Activated naive CD4-positive, alpha-beta T cell treated with anti-CD3 and anti-CD28 coated beads, Interleukin-2, amount 50 U/mL, for 72 hours (primary cell): ENCODE results near the gene FOXN4. TPM values are rescaled to one million over a fixed set of nuclear protein-coding genes. Genes with fewer than 3 reads are reported as not detected.

Source experiments
- ATAC-seq, 2 donors: fragments of 150-1000 bp; cut with Tn5 transposase; 2 replicates each; pipeline ENCODE4 v1.10.0; 2021; ENCODE audit warnings: mild to moderate bottlenecking in 2 of 2, moderate library complexity in 2 of 2
- DNase-seq, 2 donors: peaks; one replicate each; pipeline ENCODE4 v3.0.0; 2021 to 2022; ENCODE audit warnings: low spot score in 2 of 2
- H3K27ac Mint-ChIP-seq, 2 donors: one replicate each; pipeline ENCODE4 v1.8.0; 2022; ENCODE audit warnings: mild to moderate bottlenecking in 2 of 2, mixed read lengths in 2 of 2
- H3K36me3 Mint-ChIP-seq, 2 donors: one replicate each; pipeline ENCODE4 v1.8.0; 2022; ENCODE audit warnings: mixed read lengths in 2 of 2
- H3K9me3 Mint-ChIP-seq, 2 donors: one replicate each; pipeline ENCODE4 v1.8.0; 2022; ENCODE audit warnings: mixed read lengths in 2 of 2
- total RNA-seq, 2 donors: library from RNA; stranded (reverse); gene quantifications; one replicate each; pipeline ENCODE4 v1.2.3, GENCODE V29; 2022

Gene FOXN4
- total RNA-seq, 2 donors from 2014 or later, result not detected

- ATAC-seq (no peak), DNase-seq (no peak)
- Mint-ChIP-seq H3K36me3 (no peaks in the 10 kb centered on the region), H3K27ac (no peak overlapping the region), H3K9me3 (no peaks in the 10 kb centered on the region)
Measured at GRCh38 chr12:109291117-109291516, 18.0 kb downstream of the FOXN4 start.

DNA sequence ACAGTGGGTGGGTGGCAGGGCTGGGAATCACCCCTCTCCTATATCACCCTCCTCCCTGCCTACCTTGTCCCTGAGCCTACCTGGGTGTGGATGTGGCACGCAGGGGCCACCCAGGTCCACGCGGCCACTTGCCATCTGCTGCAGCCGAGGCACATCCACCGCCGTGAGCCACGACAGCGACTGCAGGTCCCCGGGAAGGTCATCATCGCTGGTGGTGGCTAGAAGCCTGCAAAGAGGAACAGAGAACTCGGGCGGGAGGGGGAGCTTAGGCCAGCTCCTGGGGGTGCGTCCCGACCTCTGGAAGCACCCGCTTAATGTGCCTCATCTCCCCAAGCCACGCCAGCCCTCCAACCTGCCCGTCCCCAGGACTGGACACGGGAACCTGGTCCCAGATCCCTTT, 19.0 kb downstream of the FOXN4 start:
- Mint-ChIP-seq H3K9me3 (no peaks in the 10 kb centered on the region), H3K27ac (no peak overlapping the region), H3K36me3 (no peaks in the 10 kb centered on the region)
- ATAC-seq (no peak), DNase-seq (no peak)

DNA sequence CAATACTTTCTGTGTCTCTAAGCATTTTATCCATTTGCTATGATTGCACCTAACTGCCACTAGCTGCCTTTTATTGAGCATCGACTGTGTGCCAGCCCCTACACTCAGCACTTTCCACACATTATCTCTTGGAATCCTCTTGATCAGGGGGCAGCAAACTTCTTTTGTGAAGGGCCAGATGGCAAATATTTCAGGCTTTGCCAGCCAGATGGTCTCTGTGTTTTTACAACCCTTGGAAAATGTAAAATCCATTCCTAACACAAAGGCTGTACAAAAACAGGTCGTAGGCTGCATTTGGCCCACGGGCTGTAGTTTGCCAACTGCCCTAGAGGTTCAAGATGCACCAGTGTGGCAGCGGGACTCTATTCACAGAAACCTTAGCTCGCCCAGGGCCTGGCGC, 19.5 kb downstream of the FOXN4 start:
- DNase-seq, result no peak
- no peak overlapping the region for H3K27ac Mint-ChIP-seq
- H3K9me3 Mint-ChIP-seq, result no peaks in the 10 kb centered on the region
- ATAC-seq, result no peak
- no peaks in the 10 kb centered on the region for H3K36me3 Mint-ChIP-seq

GRCh38 chr12:109289004-109289403, 20.1 kb downstream of the FOXN4 start:
- DNase-seq, result no peak

DNA sequence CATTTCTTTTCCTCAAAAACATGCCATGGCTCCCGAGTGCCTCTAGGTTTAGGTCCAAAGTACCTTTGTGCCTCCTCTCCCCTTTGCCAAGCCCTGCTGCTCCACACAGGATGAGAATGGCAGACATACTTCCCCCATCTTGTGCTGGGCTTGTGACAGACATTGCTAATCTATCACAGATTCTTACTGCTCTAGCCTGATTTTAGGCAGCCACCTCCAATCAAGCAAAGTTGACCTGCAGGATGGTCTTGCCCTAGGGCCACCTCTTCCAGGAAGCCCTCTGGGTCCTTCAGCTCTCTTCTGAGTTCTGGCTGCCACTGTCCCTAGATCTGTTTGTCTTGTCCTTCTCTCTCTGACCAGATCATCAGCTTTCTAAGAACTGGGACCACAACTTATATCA, 20.5 kb downstream of the FOXN4 start:
- no peaks in the 10 kb centered on the region for H3K9me3 Mint-ChIP-seq
- no peak for ATAC-seq
- no peaks in the 10 kb centered on the region for H3K36me3 Mint-ChIP-seq
- H3K27ac Mint-ChIP-seq, result no peak overlapping the region
- no peak for DNase-seq

More at GRCh38 chr12:109289004-109289403, 20.1 kb downstream of the FOXN4 start:
- Mint-ChIP-seq H3K9me3 (no peaks in the 10 kb centered on the region), H3K27ac (no peak overlapping the region), H3K36me3 (no peaks in the 10 kb centered on the region)
- no peak for ATAC-seq

DNA sequence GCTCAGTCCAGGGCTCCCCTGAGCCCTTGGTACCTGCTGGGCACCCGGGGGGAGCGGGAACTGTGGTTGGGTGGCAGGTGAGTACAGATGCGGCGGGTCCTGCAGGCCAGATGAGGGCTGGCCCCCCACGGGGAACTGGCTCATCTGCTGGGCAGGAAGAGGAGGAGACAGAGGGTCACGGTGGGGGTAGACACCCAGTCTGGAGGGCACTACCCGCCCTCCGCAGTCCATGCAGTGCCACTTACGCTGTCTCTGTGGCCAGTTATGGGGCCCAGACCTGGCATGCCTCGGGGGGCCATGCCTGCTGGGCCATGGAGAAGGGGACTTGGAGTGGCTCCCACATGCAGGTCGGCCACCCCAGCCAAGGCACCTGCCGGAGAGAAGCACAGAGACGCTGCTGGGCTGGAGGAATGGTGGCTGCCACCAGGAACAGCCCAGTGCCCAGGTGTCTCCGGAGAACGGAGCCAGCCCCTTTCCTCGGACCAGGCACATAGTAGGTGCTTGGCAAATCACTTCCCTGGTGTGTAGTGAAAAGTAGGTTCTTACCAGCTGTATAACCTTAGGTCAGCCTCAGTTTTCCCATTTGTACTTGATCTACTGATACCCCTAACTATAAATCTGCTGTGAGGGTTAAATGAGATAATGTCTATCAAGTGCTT, 21.1 kb downstream of the FOXN4 start:
- no peaks in the 10 kb centered on the region for H3K36me3 Mint-ChIP-seq
- H3K9me3 Mint-ChIP-seq, result no peaks in the 10 kb centered on the region
- ATAC-seq, result no peak
- H3K27ac Mint-ChIP-seq, result no peak overlapping the region
- no peak for DNase-seq

DNA sequence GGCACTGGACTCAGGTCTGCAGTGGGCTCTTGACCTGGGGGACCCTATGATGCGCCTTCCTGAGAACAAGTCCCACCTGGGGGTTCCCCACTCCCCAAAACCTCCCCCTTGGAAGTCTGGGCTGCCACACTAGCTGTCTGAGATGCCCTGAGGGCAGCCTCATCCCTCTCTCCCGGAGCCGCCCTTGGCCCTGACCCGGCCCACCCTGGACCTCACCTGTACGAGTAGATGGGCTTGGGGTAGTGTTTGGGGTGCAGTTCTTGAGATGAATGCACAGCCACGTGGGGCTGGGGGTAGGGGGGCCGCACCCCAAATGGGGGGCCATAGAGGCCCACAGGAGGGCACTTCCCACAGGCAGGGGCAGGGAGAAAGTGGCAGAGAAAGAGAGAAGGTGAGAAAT, 21.9 kb downstream of the FOXN4 start:
- Mint-ChIP-seq H3K36me3 (no peaks in the 10 kb centered on the region), H3K27ac (peak overlapping the region in 1 of 2 donors; percentile 44), H3K9me3 (no peaks in the 10 kb centered on the region)
- ATAC-seq (no peak), DNase-seq (no peak)

GRCh38 chr12:109286652-109287051, 22.4 kb downstream of the FOXN4 start:
- Mint-ChIP-seq H3K36me3 (no peaks in the 10 kb centered on the region), H3K9me3 (no peaks in the 10 kb centered on the region), H3K27ac (no peak overlapping the region)
- ATAC-seq (no peak), DNase-seq (no peak)

DNA sequence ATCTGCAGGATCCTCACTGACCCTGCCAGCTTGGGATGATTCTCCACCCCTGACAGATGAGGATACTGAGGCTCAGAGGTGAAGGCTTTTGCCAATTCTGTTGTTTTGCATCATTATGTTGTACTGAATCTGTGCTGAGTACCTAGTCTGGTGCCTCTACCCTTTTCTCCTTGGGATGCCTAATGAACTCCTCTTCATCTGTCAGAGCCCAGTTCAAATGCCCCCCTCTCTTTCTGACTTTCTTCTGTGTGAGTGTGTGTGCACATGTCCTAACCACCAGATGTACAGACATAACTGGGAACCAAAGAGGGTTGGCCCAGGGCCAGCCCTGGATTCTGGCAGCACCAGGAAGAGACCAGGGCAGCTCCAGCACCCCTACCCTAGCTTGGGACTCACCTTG, 22.8 kb downstream of the FOXN4 start:
- no peaks in the 10 kb centered on the region for H3K36me3 Mint-ChIP-seq
- H3K27ac Mint-ChIP-seq, result no peak overlapping the region
- no peaks in the 10 kb centered on the region for H3K9me3 Mint-ChIP-seq
- no peak for DNase-seq
- ATAC-seq, result no peak

- Mint-ChIP-seq H3K27ac (no peak overlapping the region), H3K36me3 (no peaks in the 10 kb centered on the region), H3K9me3 (no peaks in the 10 kb centered on the region)
- ATAC-seq (no peak), DNase-seq (no peak)
Measured at GRCh38 chr12:109284392-109284791, 24.7 kb downstream of the FOXN4 start.

DNA sequence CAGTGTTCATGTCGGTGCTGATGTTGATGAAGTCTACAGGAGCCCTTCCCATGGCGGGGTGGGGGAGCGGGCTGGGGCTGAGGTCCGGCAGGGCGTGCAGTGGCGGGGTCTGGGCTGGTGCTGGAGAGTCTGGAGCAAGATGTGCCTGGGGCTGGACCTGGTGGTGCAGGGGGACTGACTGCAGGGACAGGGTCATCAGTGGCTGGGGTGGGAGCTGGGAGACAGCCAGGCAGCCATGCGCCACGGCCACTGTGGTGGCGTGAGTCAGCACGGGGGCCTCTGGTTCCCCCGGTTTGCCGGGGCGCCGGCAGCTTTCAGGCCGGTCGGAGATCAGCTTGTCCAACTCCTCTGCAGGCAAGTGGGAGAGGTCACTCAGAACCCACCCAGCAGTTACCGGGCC, 27.6 kb downstream of the FOXN4 start:
- DNase-seq, result no peak
- Mint-ChIP-seq H3K27ac (no peak overlapping the region), H3K36me3 (no peaks in the 10 kb centered on the region), H3K9me3 (no peaks in the 10 kb centered on the region)
- no peak for ATAC-seq

DNA sequence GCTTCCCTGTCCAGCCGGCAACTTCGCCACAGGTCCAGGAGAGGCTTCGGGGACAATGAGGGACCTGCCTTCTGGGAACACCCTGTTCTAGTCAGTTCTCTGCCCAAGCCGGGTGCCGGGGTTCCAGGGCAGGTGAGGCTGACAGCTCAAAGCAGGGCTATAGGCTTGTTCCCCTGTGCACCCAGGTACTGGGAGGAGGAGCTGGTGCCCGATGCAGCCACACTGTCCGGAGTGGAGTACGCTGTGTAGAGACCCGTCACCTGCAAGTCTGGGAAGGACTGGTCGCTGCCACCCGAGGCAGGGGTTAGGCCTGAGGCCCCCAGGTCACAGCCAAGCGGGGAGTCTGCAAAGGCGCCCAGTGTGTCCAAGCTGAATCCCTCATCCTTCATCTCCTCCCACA, 29.6 kb downstream of the FOXN4 start:
- ATAC-seq (no peak), DNase-seq (no peak)
- Mint-ChIP-seq H3K36me3 (no peaks in the 10 kb centered on the region), H3K9me3 (no peaks in the 10 kb centered on the region), H3K27ac (no peak overlapping the region)

- no peaks in the 10 kb centered on the region for H3K9me3 Mint-ChIP-seq
- H3K36me3 Mint-ChIP-seq, result no peaks in the 10 kb centered on the region
- no peak overlapping the region for H3K27ac Mint-ChIP-seq
- DNase-seq (no peak), ATAC-seq (no peak)
Measured at GRCh38 chr12:109278912-109279311, 30.2 kb downstream of the FOXN4 start.

- Mint-ChIP-seq H3K9me3 (no peaks in the 10 kb centered on the region), H3K27ac (no peak overlapping the region), H3K36me3 (no peaks in the 10 kb centered on the region)
- DNase-seq (no peak), ATAC-seq (no peak)
Measured at GRCh38 chr12:109277899-109278762, 31.0 kb downstream of the FOXN4 start.

DNA sequence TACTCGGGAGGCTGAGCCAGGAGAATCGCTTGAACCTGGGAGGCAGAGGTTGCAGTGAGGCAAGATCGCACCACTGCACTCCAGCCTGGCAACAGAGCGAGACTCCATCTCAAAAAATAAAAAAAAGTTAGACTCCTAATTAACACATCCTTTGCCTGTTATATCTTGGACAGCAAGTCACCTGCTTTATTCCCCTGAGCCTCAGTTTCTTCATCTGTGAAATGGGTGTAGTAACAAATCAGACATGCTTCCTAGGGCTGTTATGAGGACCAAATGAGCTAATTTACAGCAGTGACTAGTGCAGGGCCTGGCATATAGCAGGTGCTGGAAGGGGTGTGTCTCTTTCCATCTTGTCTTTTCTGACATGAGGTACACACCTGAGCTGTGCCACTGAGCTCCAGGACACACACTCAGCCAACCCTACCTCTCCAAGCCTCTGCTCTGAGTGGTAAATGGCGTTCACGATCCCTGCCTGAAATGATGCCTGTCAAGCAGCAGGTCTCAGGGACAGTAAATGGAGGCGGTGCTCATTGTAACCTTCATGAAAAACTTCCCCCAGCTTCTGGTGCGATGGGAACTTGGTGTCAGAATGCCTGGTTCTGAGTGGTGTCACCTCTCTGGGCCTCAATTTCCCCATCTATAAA, 31.7 kb downstream of the FOXN4 start:
- DNase-seq, result no peak
- no peak for ATAC-seq
- no peaks in the 10 kb centered on the region for H3K36me3 Mint-ChIP-seq
- no peaks in the 10 kb centered on the region for H3K9me3 Mint-ChIP-seq
- H3K27ac Mint-ChIP-seq, result no peak overlapping the region

DNA sequence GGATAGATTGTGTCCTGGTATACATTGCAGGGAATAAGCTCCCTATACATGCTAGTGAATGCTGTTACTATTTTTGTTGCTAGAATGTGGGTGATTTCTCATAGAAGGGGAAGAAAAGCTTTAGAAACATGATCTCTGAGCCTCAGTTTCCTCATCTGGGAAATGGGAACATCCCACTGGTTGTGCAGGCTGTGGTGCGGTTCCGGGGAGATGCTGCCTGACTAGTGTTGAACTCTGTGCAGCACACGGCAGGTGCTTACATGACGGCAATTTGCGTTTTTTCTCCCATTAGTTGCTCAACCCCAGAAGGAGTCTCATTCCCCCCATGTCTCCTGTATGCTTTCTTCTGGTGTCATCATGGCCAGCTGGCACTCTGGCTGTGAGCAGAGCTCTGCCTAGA, 32.9 kb downstream of the FOXN4 start:
- Mint-ChIP-seq H3K27ac (no peak overlapping the region), H3K9me3 (no peaks in the 10 kb centered on the region), H3K36me3 (no peaks in the 10 kb centered on the region)
- DNase-seq (no peak), ATAC-seq (no peak)

DNA sequence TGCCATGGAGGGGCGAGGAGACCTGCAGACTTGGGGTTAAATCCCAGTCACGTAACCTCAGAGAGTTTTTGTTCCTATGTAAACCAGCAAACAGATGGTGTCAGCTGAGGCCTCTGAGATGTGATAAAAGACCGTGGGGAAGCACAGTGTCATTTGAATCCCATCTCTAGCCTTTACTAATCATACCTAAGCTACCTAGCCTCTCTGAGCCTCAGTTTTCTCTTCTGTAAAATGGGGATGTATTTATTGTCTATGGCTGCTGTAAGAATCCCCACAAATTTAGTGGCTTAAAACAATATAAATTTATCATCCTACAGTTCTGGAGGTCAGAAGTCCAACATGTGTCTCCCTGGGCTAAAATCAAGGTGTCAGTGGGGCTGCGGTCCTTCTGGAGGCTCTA, 33.9 kb downstream of the FOXN4 start:
- Mint-ChIP-seq H3K9me3 (peaks cover 0 to 9% of the 10 kb centered on the region in 2 donors), H3K36me3 (no peaks in the 10 kb centered on the region), H3K27ac (no peak overlapping the region)
- DNase-seq (no peak), ATAC-seq (no peak)
